Left renal pelvis (tissue), 4 donors: ENCODE measurements around the gene LPIN2. TPM values are rescaled to one million over a fixed set of nuclear protein-coding genes. Genes with fewer than 3 reads are reported as not detected.
"Not testable (repeated sequence)": the region's sequence is repeated elsewhere in the genome, so short reads cannot be mapped to it uniquely, and the experiment has no call there.

Experiments
- DNase-seq, 4 donors: peaks; one replicate each; pipeline ENCODE4 v3.0.0-alpha.2; 2013; ENCODE audit warnings: low read depth in 4 of 4, low spot score in 3 of 4
- polyA plus RNA-seq, 4 donors: library from polyadenylated mRNA; unstranded; fragments of 120-200 nt; gene quantifications; one replicate each; pipeline ENCODE4 v1.2.1, GENCODE V29; 2013; ENCODE audit not compliant: insufficient read length in 4 of 4

The LPIN2 gene
- polyA plus RNA-seq, 4 donors: 38.5 to 42.0 (median 39.7) TPM

- no peak for DNase-seq
Measured at GRCh38 chr18:3012136-3013023, 564 bp downstream of the LPIN2 start.

GRCh38 chr18:3010086-3010485 is 2.9 kb downstream of the LPIN2 start:
- no peak for DNase-seq

GRCh38 chr18:3008541-3008940 is 4.4 kb downstream of the LPIN2 start:
- no peak for DNase-seq

- DNase-seq: no peak
Measured at GRCh38 chr18:3007491-3007890, 5.5 kb downstream of the LPIN2 start.

GRCh38 chr18:3005462-3005861 is 7.5 kb downstream of the LPIN2 start:
- DNase-seq: no peak

GRCh38 chr18:3003766-3004165 is 9.2 kb downstream of the LPIN2 start:
- DNase-seq: not testable (repeated sequence)

GRCh38 chr18:3002732-3003131 is 10.2 kb downstream of the LPIN2 start:
- no peak for DNase-seq

- no peak for DNase-seq
Measured at GRCh38 chr18:2998644-2999043, 14.3 kb downstream of the LPIN2 start.

GRCh38 chr18:2997846-2998564 is 14.9 kb downstream of the LPIN2 start:
- no peak for DNase-seq

GRCh38 chr18:2997429-2997828 is 15.5 kb downstream of the LPIN2 start:
- no peak for DNase-seq

- no peak for DNase-seq
Measured at GRCh38 chr18:2994603-2995432, 18.1 kb downstream of the LPIN2 start.

- no peak for DNase-seq
Measured at GRCh38 chr18:2994020-2994589, 18.8 kb downstream of the LPIN2 start.

- no peak for DNase-seq
Measured at GRCh38 chr18:2992995-2993877, 19.7 kb downstream of the LPIN2 start.

- DNase-seq: no peak
Measured at GRCh38 chr18:2990956-2991640, 21.8 kb downstream of the LPIN2 start.

- no peak for DNase-seq
Measured at GRCh38 chr18:2987876-2988790, 24.8 kb downstream of the LPIN2 start.

GRCh38 chr18:2986150-2986865 is 26.6 kb downstream of the LPIN2 start:
- DNase-seq: no peak

GRCh38 chr18:2985628-2986027 is 27.3 kb downstream of the LPIN2 start:
- no peak for DNase-seq
